ENCODE measurements around the gene TSHR. TPM values are rescaled to one million over a fixed set of nuclear protein-coding genes. Genes with fewer than 3 reads are reported as not detected.

TSHR gene
- total RNA-seq, 2 experiments from 2014 or later = not detected

- Histone ChIP-seq H3K4me1 (ENCODE audit: insufficient read depth, low read length) (peaks cover 4% of the 10 kb centered on the region), H3K36me3 (ENCODE audit: insufficient read depth, low read length) (no peaks in the 10 kb centered on the region), H3K27ac (ENCODE audit: low read depth in 1 of 2, low read length in 2 of 2) (no peak overlapping the region), H3K27me3 (ENCODE audit: control insufficient read depth in 1 of 2, insufficient read depth in 2 of 2, low read length in 2 of 2) (no peaks in the 10 kb centered on the region), H3K9me3 (ENCODE audit: control insufficient read depth in 1 of 2, insufficient read depth in 1 of 2, low read length in 2 of 2) (no peaks in the 10 kb centered on the region), H3K4me3 (ENCODE audit: low read length) (no peak overlapping the region)
- intact Hi-C loops (cut with DNase I, micrococcal nuclease) = no loop called here
- Mint-ChIP-seq H3K4me3 (no peak overlapping the region), H3K27me3 (no peaks in the 10 kb centered on the region), H3K27ac (no peak overlapping the region), H3K9me3 (no peaks in the 10 kb centered on the region), H3K4me1 (ENCODE audit: low read depth) (peaks cover 12% of the 10 kb centered on the region), H3K36me3 (ENCODE audit: low read depth) (no peaks in the 10 kb centered on the region)
- ChIA-PET POLR2A (no interaction called here), CTCF (interaction anchor here (1.3 to 1.9 kb wide), 2 partner anchors 18 to 168 kb away, joined by 4 to 6 read pairs; no protein-coding TSS in a partner anchor)
- peak; percentile 84 for ATAC-seq (ENCODE audit: poor library complexity)
- peak in 10 of 14 experiments; percentile 3 to 64 (median 16) for DNase-seq
- no peak for TF ChIP-seq CTCF (IDR thresholded peaks at IDR 0.05)
These were observed 208.8 kb downstream of the TSHR start for GRCh38 chr14:81164167-81164774.

- TF ChIP-seq CTCF (IDR thresholded peaks at IDR 0.05) = no peak
- H3K27me3 Mint-ChIP-seq = no peaks in the 10 kb centered on the region
- H3K4me3 Mint-ChIP-seq = no peak overlapping the region
- Histone ChIP-seq H3K4me3 (ENCODE audit: low read length) (no peak overlapping the region), H3K4me1 (ENCODE audit: insufficient read depth, low read length) (peaks cover 13% of the 10 kb centered on the region), H3K27me3 (ENCODE audit: control insufficient read depth in 1 of 2, insufficient read depth in 2 of 2, low read length in 2 of 2) (no peaks in the 10 kb centered on the region), H3K9me3 (ENCODE audit: control insufficient read depth in 1 of 2, insufficient read depth in 1 of 2, low read length in 2 of 2) (no peaks in the 10 kb centered on the region), H3K36me3 (ENCODE audit: insufficient read depth, low read length) (no peaks in the 10 kb centered on the region), H3K27ac (ENCODE audit: low read depth in 1 of 2, low read length in 2 of 2) (no peak overlapping the region)
- ATAC-seq (ENCODE audit: poor library complexity) (no peak), DNase-seq (no peak)
- ChIA-PET POLR2A (no interaction called here), CTCF (no interaction called here)
- H3K9me3 Mint-ChIP-seq = no peaks in the 10 kb centered on the region
- intact Hi-C loops (cut with DNase I, micrococcal nuclease) = no loop called here
- no peak overlapping the region for H3K27ac Mint-ChIP-seq
- peaks cover 21% of the 10 kb centered on the region for H3K4me1 Mint-ChIP-seq (ENCODE audit: low read depth)
- no peaks in the 10 kb centered on the region for H3K36me3 Mint-ChIP-seq (ENCODE audit: low read depth)
These were observed 209.8 kb downstream of the TSHR start for GRCh38 chr14:81165188-81165587.

GRCh38 chr14:81166121-81166520 is 210.7 kb downstream of the TSHR start:
- H3K9me3 Mint-ChIP-seq = no peaks in the 10 kb centered on the region
- H3K4me3 ChIP-seq (ENCODE audit: low read length) = no peak overlapping the region
- TF ChIP-seq CTCF (IDR thresholded peaks at IDR 0.05) = no peak
- no peaks in the 10 kb centered on the region for H3K27me3 ChIP-seq (ENCODE audit: control insufficient read depth in 1 of 2, insufficient read depth in 2 of 2, low read length in 2 of 2)
- no peaks in the 10 kb centered on the region for H3K36me3 ChIP-seq (ENCODE audit: insufficient read depth, low read length)
- peaks cover 28% of the 10 kb centered on the region for H3K4me1 Mint-ChIP-seq (ENCODE audit: low read depth)
- H3K27me3 Mint-ChIP-seq = no peaks in the 10 kb centered on the region
- peaks cover 20% of the 10 kb centered on the region for H3K4me1 ChIP-seq (ENCODE audit: insufficient read depth, low read length)
- ATAC-seq (ENCODE audit: poor library complexity) (no peak), DNase-seq (no peak)
- H3K36me3 Mint-ChIP-seq (ENCODE audit: low read depth) = no peaks in the 10 kb centered on the region
- no peak overlapping the region for H3K27ac Mint-ChIP-seq
- intact Hi-C loops (cut with DNase I, micrococcal nuclease) = no loop called here
- POLR2A ChIA-PET = no interaction called here
- H3K4me3 Mint-ChIP-seq = no peak overlapping the region
- no peak overlapping the region for H3K27ac ChIP-seq (ENCODE audit: low read depth in 1 of 2, low read length in 2 of 2)
- CTCF ChIA-PET = interaction anchor here (0.8 kb wide), 1 partner anchor 69 kb away, joined by 3 read pairs; no protein-coding TSS in a partner anchor
- H3K9me3 ChIP-seq (ENCODE audit: control insufficient read depth in 1 of 2, insufficient read depth in 1 of 2, low read length in 2 of 2) = no peaks in the 10 kb centered on the region

Measured in CD4-positive, alpha-beta T cell (primary cell).